Ovary (tissue), 3 donors: ENCODE measurements around the gene CRELD2.

ENCODE experiments used
- CTCF ChIP-seq, 3 donors: fragments of 450-650 bp in 2 of 3; fragments of 200-600 bp in 1 of 3; IDR thresholded peaks; one replicate each; pipeline versions ENCODE4 v1.5.1 to v1.8.0; 2016 to 2022; ENCODE audit warnings: antibody characterized with exemption in 3 of 3, mild to moderate bottlenecking in 1 of 3
- EP300 ChIP-seq: sonication (generic); formaldehyde crosslinking; IDR thresholded peaks from one replicate; pipeline ENCODE4 v1.6.1; 2017; ENCODE audit warnings: antibody characterized with exemption
- POLR2A ChIP-seq: fragments of 450-650 bp; IDR thresholded peaks from one replicate; pipeline ENCODE4 v1.6.1; 2017; ENCODE audit warnings: antibody characterized with exemption, mild to moderate bottlenecking, moderate library complexity
- donor health status: DM: no; HTN: no; CAD: no.

DNA sequence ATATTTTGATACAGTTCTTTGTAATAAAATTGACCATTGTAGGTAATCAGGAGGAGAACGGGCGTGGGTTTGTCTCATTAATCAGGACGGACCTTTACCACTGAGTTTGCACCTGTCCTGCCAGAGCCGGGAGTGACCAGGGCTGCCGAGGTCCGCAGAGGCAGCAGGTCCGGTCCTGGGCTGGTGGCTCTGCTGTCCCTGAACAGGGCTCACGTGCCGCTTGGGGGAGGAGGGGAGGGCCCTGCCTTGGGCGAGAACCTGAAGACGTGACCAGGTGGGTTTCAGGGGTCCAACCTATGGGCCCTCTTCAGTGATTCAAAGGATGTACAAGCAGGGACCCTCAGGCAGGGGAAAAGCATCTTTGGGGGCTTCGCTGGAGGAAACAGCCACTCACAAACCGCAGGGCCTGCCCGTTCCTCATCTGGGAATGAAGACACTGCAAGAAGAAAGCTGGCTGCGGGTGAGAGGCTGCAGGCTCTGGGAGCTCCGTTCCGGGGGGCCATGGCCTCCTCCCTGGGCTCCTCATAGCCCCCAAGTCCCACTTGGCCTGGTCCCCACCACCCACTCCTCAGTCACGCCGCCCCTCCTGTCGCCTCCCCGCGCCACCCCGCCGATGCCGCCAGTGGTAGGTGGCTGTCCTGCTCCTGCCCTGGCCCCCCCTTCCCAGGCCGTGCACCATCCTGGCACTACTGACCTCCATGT lies 9.2 kb downstream of the CRELD2 start:
- TF ChIP-seq POLR2A = no peak
- no peak for TF ChIP-seq CTCF (IDR thresholded peaks at IDR 0.05)
- no peak for TF ChIP-seq EP300
